ENCODE data around the gene DAPK3.

Gene DAPK3

GRCh38 chr19:3970808-3971598, at the start of gene DAPK3:
DAPK3 (minus strand) TSS chr19:3971099; CDS start chr19:3969735, 1,364 bp downstream.
- TF ChIP-seq CTCF (IDR thresholded peaks at IDR 0.05): no peak
- Mint-ChIP-seq H3K27me3 (ENCODE audit: low read depth, poor library complexity) (peaks cover 6% of the 10 kb centered on the region), H3K27ac (peak within 1 kb of the TSS; percentile 99), H3K4me1 (peaks cover 35% of the 10 kb centered on the region), H3K4me3 (peak within 1 kb of the TSS; percentile 89), H3K9me3 (no peaks in the 10 kb centered on the region), H3K36me3 (ENCODE audit: low read depth) (peaks cover 19% of the 10 kb centered on the region)
- peak; percentile 98 for DNase-seq

GRCh38 chr19:4019578-4019977, 48.7 kb upstream of the DAPK3 start:
- TF ChIP-seq CTCF (IDR thresholded peaks at IDR 0.05): no peak
- H3K36me3 Mint-ChIP-seq (ENCODE audit: low read depth): peaks cover 41% of the 10 kb centered on the region
- peaks cover 33% of the 10 kb centered on the region for H3K4me1 Mint-ChIP-seq
- peaks cover 5% of the 10 kb centered on the region for H3K9me3 Mint-ChIP-seq
- no peak overlapping the region for H3K4me3 Mint-ChIP-seq
- H3K27me3 Mint-ChIP-seq (ENCODE audit: low read depth, poor library complexity): no peaks in the 10 kb centered on the region
- DNase-seq: no peak
- no peak overlapping the region for H3K27ac Mint-ChIP-seq

- peaks cover 37% of the 10 kb centered on the region for H3K36me3 Mint-ChIP-seq (ENCODE audit: low read depth)
- no peak for TF ChIP-seq CTCF (IDR thresholded peaks at IDR 0.05)
- H3K4me1 Mint-ChIP-seq: peaks cover 39% of the 10 kb centered on the region
- H3K4me3 Mint-ChIP-seq: no peak overlapping the region
- DNase-seq: no peak
- peak overlapping the region; percentile 85 for H3K27ac Mint-ChIP-seq
- H3K9me3 Mint-ChIP-seq: peaks cover 5% of the 10 kb centered on the region
- no peaks in the 10 kb centered on the region for H3K27me3 Mint-ChIP-seq (ENCODE audit: low read depth, poor library complexity)
Measured at GRCh38 chr19:4018775-4019504, 48.0 kb upstream of the DAPK3 start.

GRCh38 chr19:4018140-4018613, 47.3 kb upstream of the DAPK3 start:
- peaks cover 42% of the 10 kb centered on the region for H3K4me1 Mint-ChIP-seq
- H3K27me3 Mint-ChIP-seq (ENCODE audit: low read depth, poor library complexity): no peaks in the 10 kb centered on the region
- TF ChIP-seq CTCF (IDR thresholded peaks at IDR 0.05): no peak
- peak overlapping the region; percentile 85 for H3K27ac Mint-ChIP-seq
- H3K36me3 Mint-ChIP-seq (ENCODE audit: low read depth): peaks cover 31% of the 10 kb centered on the region
- H3K4me3 Mint-ChIP-seq: no peak overlapping the region
- no peak for DNase-seq
- peaks cover 5% of the 10 kb centered on the region for H3K9me3 Mint-ChIP-seq

- peaks cover 35% of the 10 kb centered on the region for H3K36me3 Mint-ChIP-seq (ENCODE audit: low read depth)
- H3K4me1 Mint-ChIP-seq: peaks cover 53% of the 10 kb centered on the region
- no peak for DNase-seq
- H3K4me3 Mint-ChIP-seq: no peak overlapping the region
- no peaks in the 10 kb centered on the region for H3K27me3 Mint-ChIP-seq (ENCODE audit: low read depth, poor library complexity)
- H3K27ac Mint-ChIP-seq: no peak overlapping the region
- H3K9me3 Mint-ChIP-seq: peaks cover 2% of the 10 kb centered on the region
- no peak for TF ChIP-seq CTCF (IDR thresholded peaks at IDR 0.05)
Measured at GRCh38 chr19:4016903-4017638, 46.2 kb upstream of the DAPK3 start.
